Neuronal stem cell (in vitro differentiated cells): ENCODE measurements around the gene CMIP.

Experiments used
- DNase-seq: peaks from one replicate; pipeline ENCODE4 v3.0.0-alpha.2; 2013; ENCODE audit warnings: low spot score
- H2AFZ ChIP-seq: one replicate; pipeline ENCODE4 v1.6.1; 2013; ENCODE audit warnings: mild to moderate bottlenecking, low read length, inconsistent platforms
- H2AK5ac ChIP-seq: 2 replicates; pipeline ENCODE4 v1.6.1; 2013; ENCODE audit warnings: low read depth, mild to moderate bottlenecking, inconsistent platforms, low read length, moderate library complexity, mixed read lengths
- H2BK120ac ChIP-seq: 2 replicates; pipeline ENCODE4 v1.6.1; 2013; ENCODE audit warnings: low read depth, mild to moderate bottlenecking, inconsistent platforms, low read length, moderate library complexity, mixed read lengths
- H2BK12ac ChIP-seq: one replicate; pipeline ENCODE4 v1.6.1; 2013; ENCODE audit warnings: low read length, inconsistent platforms
- H2BK15ac ChIP-seq: 2 replicates; pipeline ENCODE4 v1.6.1; 2013; ENCODE audit warnings: mild to moderate bottlenecking, low read length, inconsistent platforms, mixed read lengths
- H2BK5ac ChIP-seq: one replicate; pipeline ENCODE4 v1.6.1; 2013; ENCODE audit warnings: inconsistent platforms, mild to moderate bottlenecking, low read length, moderate library complexity
- H3K14ac ChIP-seq: one replicate; pipeline ENCODE4 v1.6.1; 2013; ENCODE audit warnings: low read length, inconsistent platforms
- H3K18ac ChIP-seq: 2 replicates; pipeline ENCODE4 v1.6.1; 2013; ENCODE audit warnings: low read length, inconsistent platforms
- H3K23ac ChIP-seq: 2 replicates; pipeline ENCODE4 v1.6.1; 2013; ENCODE audit warnings: low read depth, mild to moderate bottlenecking, mixed read lengths, low read length, inconsistent platforms; ENCODE audit not compliant: poor library complexity
- H3K27ac ChIP-seq: replicated peaks from 3 replicates; pipeline ENCODE4 v1.5.1; 2013; ENCODE audit warnings: low read length, inconsistent platforms
- H3K27me3 ChIP-seq, 3 experiments: 2 replicates each; pipeline ENCODE4 v1.6.1; 2013; ENCODE audit warnings: low read length in 3 of 3, mild to moderate bottlenecking in 2 of 3, inconsistent platforms in 1 of 3, low read depth in 1 of 3, mixed read lengths in 1 of 3, moderate library complexity in 1 of 3; ENCODE audit not compliant: control insufficient read depth in 3 of 3, insufficient read depth in 3 of 3
- H3K36me3 ChIP-seq, 2 donors: replicated peaks in 1 of 2; 2 replicates each; pipeline ENCODE4 v1.6.1; 2013; ENCODE audit warnings: low read length in 2 of 2; ENCODE audit not compliant: control insufficient read depth in 2 of 2, insufficient read depth in 2 of 2
- H3K4ac ChIP-seq: 2 replicates; pipeline ENCODE4 v1.6.1; 2013; ENCODE audit warnings: inconsistent platforms, mild to moderate bottlenecking, low read length, moderate library complexity
- H3K4me1 ChIP-seq, 2 donors: 1 replicate in 1 of 2; 2 replicates in 1 of 2; pipeline ENCODE4 v1.6.1; 2013; ENCODE audit warnings: low read length in 2 of 2, low read depth in 1 of 2; ENCODE audit not compliant: control insufficient read depth in 2 of 2, insufficient read depth in 1 of 2
- H3K4me2 ChIP-seq: one replicate; pipeline ENCODE4 v1.6.1; 2013; ENCODE audit warnings: mild to moderate bottlenecking, low read length, inconsistent platforms; ENCODE audit not compliant: insufficient read depth, poor library complexity, severe bottlenecking
- H3K4me3 ChIP-seq, 2 donors: 2 replicates each; pipeline ENCODE4 v1.5.1; 2013; ENCODE audit warnings: low read length in 2 of 2, mild to moderate bottlenecking in 2 of 2, inconsistent platforms in 1 of 2, moderate library complexity in 1 of 2
- H3K79me1 ChIP-seq: one replicate; pipeline ENCODE4 v1.6.1; 2013; ENCODE audit warnings: low read depth, mild to moderate bottlenecking, inconsistent platforms, low read length, moderate library complexity
- H3K9ac ChIP-seq: one replicate; pipeline ENCODE4 v1.6.1; 2013; ENCODE audit warnings: mild to moderate bottlenecking, low read depth, low read length, inconsistent platforms; ENCODE audit not compliant: poor library complexity
- H3K9me3 ChIP-seq, 2 donors: replicated peaks in 1 of 2; 2 replicates each; pipeline versions ENCODE3 to v1.6.1; 2013; ENCODE audit warnings: low read length in 2 of 2, mild to moderate bottlenecking in 2 of 2, inconsistent platforms in 1 of 2, low read depth in 1 of 2, mixed read lengths in 1 of 2, moderate library complexity in 1 of 2; ENCODE audit not compliant: control insufficient read depth in 2 of 2, insufficient read depth in 1 of 2
- H4K8ac ChIP-seq: one replicate; pipeline ENCODE4 v1.6.1; 2013; ENCODE audit warnings: low read depth, mild to moderate bottlenecking, inconsistent platforms, low read length, moderate library complexity
- H4K91ac ChIP-seq: one replicate; pipeline ENCODE4 v1.6.1; 2013; ENCODE audit warnings: low read length, low read depth, mild to moderate bottlenecking, inconsistent platforms; ENCODE audit not compliant: poor library complexity
- WGBS, 2 donors: extraction: QIAGEN DNeasy Blood & Tissue Kit; methylation state at CpG; one replicate each; pipeline ENCODE4 v1.1.7; 2013; ENCODE audit warnings: missing lambda C conversion rate in 2 of 2, mixed read lengths in 1 of 2; ENCODE audit not compliant: insufficient read length in 2 of 2, insufficient replicate concordance in 1 of 2; ENCODE audit errors: extremely low coverage in 2 of 2; 5-methylcytosine and 5-hydroxymethylcytosine counted together

Gene CMIP

DNA sequence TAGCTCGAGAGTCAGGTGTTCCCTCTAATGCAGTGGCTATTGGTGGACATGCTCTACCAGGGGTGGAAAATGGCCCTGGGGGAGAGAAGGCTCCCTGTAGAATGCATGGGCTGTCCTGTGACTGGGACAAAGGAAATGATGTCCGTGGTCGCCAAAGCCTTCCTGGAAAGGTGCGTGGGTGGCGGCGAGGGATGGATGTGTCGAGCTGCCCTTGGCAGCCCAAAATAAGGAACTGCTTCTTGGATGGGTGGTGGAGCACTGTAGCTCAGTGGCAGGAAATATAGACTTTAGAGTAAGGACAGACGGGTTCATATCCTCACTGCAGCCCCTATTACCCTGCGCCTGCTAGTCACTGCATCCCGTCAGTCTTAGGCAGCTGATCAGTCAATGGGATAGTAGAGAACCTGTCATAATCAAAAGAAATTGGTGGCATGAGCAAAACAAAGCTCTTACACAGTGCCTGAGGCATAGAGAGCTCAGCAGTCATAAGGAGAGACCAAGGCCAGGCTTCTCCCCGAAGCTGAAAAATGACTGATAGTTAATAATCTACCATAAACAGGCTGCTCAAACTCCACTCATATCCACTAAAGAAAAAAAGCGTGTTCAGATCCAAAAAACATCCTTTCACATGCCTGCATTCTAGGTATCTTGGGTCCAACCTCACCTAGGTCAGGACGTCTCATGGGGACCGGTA lies 211.0 kb downstream of the CMIP start:
- no peak overlapping the region for H2BK120ac ChIP-seq
- no peak overlapping the region for H3K27ac ChIP-seq

DNA sequence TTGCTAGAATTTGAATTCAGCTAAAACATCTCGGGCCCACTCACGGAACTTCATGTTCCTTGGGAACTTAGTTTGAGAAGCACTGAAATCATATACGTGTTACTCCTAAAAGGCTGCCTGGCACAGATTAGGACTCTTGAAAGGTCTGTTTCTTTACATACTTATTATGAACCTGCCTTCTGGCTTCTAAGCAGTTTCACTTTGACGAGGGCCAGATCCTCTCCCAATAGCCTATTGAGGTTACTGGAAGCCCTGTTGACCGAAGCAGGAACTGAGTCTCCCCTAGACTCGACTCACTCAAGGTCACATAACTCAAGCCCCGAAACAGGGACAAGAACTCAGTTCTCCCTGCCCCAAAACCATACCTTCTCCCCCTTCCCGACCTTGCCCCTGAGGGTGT lies 212.6 kb downstream of the CMIP start:
- Histone ChIP-seq H4K8ac (no peak overlapping the region), H3K36me3 (peaks cover 5 to 59% of the 10 kb centered on the region in 2 donors), H3K4me3 (no peak overlapping the region)

More for the DNA sequence above, 211.0 kb downstream of the CMIP start:
- H3K23ac ChIP-seq: no peak overlapping the region
- peaks cover 22 to 27% of the 10 kb centered on the region in 2 donors for H3K4me1 ChIP-seq
- H2AFZ ChIP-seq: no peak overlapping the region
- peaks cover 1% of the 10 kb centered on the region for H3K79me1 ChIP-seq
- peaks cover 5 to 45% of the 10 kb centered on the region in 2 donors for H3K36me3 ChIP-seq
- no peak overlapping the region for H3K9ac ChIP-seq
- no peaks in the 10 kb centered on the region for H3K27me3 ChIP-seq
- H2BK15ac ChIP-seq: no peak overlapping the region
- no peak overlapping the region for H2BK12ac ChIP-seq
- H3K4ac ChIP-seq: no peak overlapping the region
- H3K4me2 ChIP-seq: no peak overlapping the region
- H2BK5ac ChIP-seq: no peak overlapping the region
- no peak for DNase-seq
- no peak overlapping the region for H4K91ac ChIP-seq
- no peak overlapping the region for H3K18ac ChIP-seq
- no peak overlapping the region for H3K14ac ChIP-seq
- H3K4me3 ChIP-seq: no peak overlapping the region
- no peak overlapping the region for H4K8ac ChIP-seq
- WGBS, 2 donors: no CpG with 5 or more reads among the region's 14 CpGs
- H3K9me3 ChIP-seq: no peaks in the 10 kb centered on the region
- H2AK5ac ChIP-seq: no peak overlapping the region

DNA sequence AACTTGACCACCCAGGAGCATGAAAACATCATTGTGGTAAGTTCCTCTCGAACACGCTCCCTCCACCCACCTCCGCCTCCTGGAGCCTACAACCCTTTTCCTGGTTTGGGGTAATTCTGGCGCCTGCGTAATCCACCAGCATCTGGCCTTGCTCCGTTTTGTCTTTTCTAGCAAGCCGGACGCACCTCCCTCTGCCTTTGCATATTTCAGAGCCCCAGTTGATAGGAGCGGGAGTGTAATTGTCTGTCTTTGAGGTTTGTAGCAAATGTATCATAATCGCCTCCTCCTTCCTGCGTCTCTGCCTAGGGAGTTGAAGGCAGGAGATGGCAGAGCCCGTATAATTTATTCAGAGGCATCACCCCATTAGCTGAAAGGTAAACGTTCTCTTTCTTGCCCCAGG lies 213.2 kb downstream of the CMIP start:
- Histone ChIP-seq H3K27me3 (no peaks in the 10 kb centered on the region), H3K36me3 (peaks cover 5 to 56% of the 10 kb centered on the region in 2 donors), H3K9ac (no peak overlapping the region), H2BK15ac (no peak overlapping the region), H3K4ac (no peak overlapping the region), H3K14ac (no peak overlapping the region), H3K23ac (no peak overlapping the region), H2AFZ (no peak overlapping the region), H3K4me1 (peaks cover 5 to 14% of the 10 kb centered on the region in 2 donors), H3K18ac (no peak overlapping the region), H3K4me2 (no peak overlapping the region), H3K4me3 (no peak overlapping the region), H4K8ac (no peak overlapping the region), H4K91ac (no peak overlapping the region), H2BK120ac (no peak overlapping the region), H2AK5ac (no peak overlapping the region), H2BK12ac (no peak overlapping the region), H3K79me1 (peaks cover 1% of the 10 kb centered on the region), H2BK5ac (no peak overlapping the region), H3K27ac (no peak overlapping the region), H3K9me3 (no peaks in the 10 kb centered on the region)
- no peak for DNase-seq
- no CpG with 5 or more reads among the region's 13 CpGs for WGBS, 2 donors

More for the DNA sequence above, 212.6 kb downstream of the CMIP start:
- H3K18ac ChIP-seq: no peak overlapping the region
- no CpG with 5 or more reads among the region's 8 CpGs for WGBS, 2 donors
- H4K91ac ChIP-seq: no peak overlapping the region
- H3K4me2 ChIP-seq: no peak overlapping the region
- peaks cover 1% of the 10 kb centered on the region for H3K79me1 ChIP-seq
- H3K23ac ChIP-seq: no peak overlapping the region
- peaks cover 11 to 20% of the 10 kb centered on the region in 2 donors for H3K4me1 ChIP-seq
- no peak overlapping the region for H2AFZ ChIP-seq
- H2BK12ac ChIP-seq: no peak overlapping the region
- H2BK5ac ChIP-seq: no peak overlapping the region
- no peaks in the 10 kb centered on the region for H3K9me3 ChIP-seq
- no peak overlapping the region for H3K27ac ChIP-seq
- DNase-seq: no peak
- no peak overlapping the region for H3K4ac ChIP-seq
- no peak overlapping the region for H3K9ac ChIP-seq
- H3K27me3 ChIP-seq: no peaks in the 10 kb centered on the region
- H2BK15ac ChIP-seq: no peak overlapping the region
- H3K14ac ChIP-seq: no peak overlapping the region
- H2AK5ac ChIP-seq: no peak overlapping the region
- no peak overlapping the region for H2BK120ac ChIP-seq

DNA sequence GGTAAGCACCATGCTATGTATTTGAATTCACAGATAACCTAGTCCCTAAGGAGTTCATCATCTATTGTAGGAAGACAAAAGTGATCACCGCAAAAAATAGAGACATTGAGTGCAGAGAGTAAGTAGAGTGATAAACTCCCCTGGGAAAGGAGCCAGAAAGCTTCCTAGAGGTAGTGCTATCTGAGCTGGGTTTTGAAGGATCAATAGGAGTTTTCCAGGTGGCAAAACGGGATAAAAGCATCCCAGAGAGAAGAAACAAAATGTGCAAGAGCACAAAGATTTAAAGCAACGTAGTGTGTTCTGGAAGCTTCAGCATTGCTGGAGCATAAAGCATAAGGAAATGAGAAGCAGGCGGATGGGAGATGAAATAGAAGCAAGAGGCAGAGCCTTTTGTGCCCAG lies 213.8 kb downstream of the CMIP start:
- Histone ChIP-seq H3K27ac (no peak overlapping the region), H3K27me3 (no peaks in the 10 kb centered on the region), H3K4me2 (no peak overlapping the region), H2AK5ac (no peak overlapping the region), H3K9me3 (no peaks in the 10 kb centered on the region), H2BK5ac (no peak overlapping the region), H2AFZ (no peak overlapping the region), H2BK120ac (no peak overlapping the region), H2BK12ac (no peak overlapping the region), H2BK15ac (no peak overlapping the region), H3K23ac (no peak overlapping the region), H3K79me1 (peaks cover 1% of the 10 kb centered on the region), H4K91ac (no peak overlapping the region), H3K14ac (no peak overlapping the region), H3K18ac (no peak overlapping the region), H3K4me3 (no peak overlapping the region), H3K4me1 (peaks cover 0 to 8% of the 10 kb centered on the region in 2 donors), H4K8ac (no peak overlapping the region), H3K4ac (no peak overlapping the region), H3K36me3 (peaks cover 5 to 55% of the 10 kb centered on the region in 2 donors), H3K9ac (no peak overlapping the region)
- WGBS, 2 donors: no CpG with 5 or more reads among the region's 4 CpGs
- no peak for DNase-seq
